ENCODE results near the gene F9.

F9 gene

DNA sequence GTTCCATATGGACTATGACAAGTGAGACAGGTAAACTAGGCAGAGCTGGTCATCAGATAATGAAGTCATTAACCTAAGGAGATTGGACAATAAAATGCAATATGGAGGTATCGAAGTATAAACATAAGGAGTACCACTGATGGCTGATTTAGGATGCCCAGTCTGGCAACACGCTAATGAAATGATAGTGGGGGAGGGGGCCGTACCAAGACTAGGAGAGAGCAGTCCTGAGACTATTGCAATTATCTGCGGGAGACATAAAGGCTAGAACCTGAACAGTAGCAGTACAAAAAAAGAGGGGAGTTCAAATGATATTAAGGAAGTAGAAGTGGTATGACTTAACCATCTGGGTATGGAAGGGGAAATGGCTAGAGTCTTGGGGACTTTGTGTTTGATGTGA is 2.3 kb downstream of the F9 start:
- TF ChIP-seq, protein P1, sequence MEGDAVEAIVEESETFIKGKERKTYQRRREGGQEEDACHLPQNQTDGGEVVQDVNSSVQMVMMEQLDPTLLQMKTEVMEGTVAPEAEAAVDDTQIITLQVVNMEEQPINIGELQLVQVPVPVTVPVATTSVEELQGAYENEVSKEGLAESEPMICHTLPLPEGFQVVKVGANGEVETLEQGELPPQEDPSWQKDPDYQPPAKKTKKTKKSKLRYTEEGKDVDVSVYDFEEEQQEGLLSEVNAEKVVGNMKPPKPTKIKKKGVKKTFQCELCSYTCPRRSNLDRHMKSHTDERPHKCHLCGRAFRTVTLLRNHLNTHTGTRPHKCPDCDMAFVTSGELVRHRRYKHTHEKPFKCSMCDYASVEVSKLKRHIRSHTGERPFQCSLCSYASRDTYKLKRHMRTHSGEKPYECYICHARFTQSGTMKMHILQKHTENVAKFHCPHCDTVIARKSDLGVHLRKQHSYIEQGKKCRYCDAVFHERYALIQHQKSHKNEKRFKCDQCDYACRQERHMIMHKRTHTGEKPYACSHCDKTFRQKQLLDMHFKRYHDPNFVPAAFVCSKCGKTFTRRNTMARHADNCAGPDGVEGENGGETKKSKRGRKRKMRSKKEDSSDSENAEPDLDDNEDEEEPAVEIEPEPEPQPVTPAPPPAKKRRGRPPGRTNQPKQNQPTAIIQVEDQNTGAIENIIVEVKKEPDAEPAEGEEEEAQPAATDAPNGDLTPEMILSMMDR (IDR thresholded peaks at IDR 0.05; ENCODE audit: extremely low read depth, missing control alignments): no peak
- no peak for DNase-seq (ENCODE audit: low spot score)

DNA sequence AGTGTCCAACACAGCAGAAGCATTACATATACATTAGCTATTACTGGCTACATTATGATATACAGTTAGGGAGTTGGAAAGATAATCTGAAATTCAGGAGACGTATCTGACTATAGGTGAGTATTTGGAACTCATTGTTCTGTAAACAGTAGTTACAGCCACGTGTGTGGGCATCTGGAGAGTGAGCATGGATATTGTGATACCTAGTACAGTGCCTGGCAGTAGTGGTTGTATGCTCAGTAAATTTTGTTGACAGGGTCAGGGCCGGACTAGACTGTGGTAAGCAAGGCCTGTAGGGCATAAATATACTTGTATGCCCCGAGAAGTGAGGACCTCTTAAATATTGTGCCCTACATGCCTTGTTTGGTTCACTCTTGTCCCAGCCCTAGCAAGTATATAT is 2.9 kb downstream of the F9 start:
- DNase-seq (ENCODE audit: low spot score): no peak
- TF ChIP-seq, protein P1 (IDR thresholded peaks at IDR 0.05; ENCODE audit: extremely low read depth, missing control alignments): no peak

DNA sequence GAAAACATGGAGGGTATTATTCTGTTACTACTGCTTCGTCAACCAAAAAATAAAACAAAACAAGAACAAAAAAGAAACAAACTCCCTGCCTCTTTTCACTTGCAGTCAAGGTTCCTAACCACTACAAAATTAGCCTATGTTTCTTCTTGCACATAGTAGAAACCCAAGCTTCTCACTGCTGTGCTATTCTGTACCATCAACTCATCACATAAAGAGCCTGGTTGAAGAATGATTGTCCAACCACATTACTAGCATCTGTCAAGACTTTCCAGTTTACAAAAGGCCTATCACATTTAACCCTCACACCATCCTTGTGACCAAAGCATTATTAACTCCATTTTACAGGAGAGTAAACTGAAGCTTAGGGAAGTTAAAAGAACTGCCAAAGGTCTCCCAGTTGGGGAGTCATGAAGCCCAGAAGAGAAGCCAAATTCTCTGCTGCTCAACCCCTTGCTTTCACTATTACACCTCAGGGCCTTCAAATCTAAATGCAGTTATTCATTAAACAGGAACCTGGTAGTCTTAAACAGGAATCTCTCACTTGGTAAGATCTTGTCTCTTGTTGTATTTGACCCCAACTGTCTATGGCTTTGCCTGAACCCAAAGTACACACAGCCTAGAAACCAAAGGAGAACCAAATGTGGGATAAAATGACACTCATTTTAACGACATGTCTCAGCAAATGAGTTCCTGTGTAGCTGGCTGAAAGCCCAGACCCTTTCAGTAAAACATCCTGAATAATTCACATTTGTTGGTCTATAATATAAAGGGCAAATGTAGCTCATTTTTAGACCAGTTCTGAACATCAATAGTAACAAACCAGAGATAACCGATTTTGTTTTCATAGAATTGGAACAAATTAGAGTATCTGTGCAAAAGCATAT is 8.6 kb downstream of the F9 start:
- TF ChIP-seq, protein P1 (IDR thresholded peaks at IDR 0.05; ENCODE audit: extremely low read depth, missing control alignments): no peak
- no peak for DNase-seq (ENCODE audit: low spot score)

DNA sequence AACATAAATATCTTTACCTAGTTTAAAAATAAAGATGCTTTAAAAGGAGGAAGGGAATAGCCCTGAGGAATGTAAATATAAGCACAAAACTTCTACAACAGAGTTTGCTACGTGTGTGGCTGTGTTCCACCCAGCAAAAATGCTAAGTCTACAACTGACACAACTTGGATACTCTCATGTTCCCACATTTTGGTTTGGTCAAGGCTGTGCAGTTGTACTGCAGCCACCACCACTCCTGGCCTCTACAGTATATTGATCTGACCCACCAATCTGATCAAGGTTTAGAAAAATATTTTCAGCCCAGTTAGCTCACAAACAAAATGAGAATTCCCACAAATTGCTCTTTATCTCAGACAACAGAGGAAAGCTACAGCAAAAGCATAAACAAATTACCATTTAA is 12.1 kb downstream of the F9 start:
- DNase-seq (ENCODE audit: low spot score): no peak
- TF ChIP-seq, protein P1 (IDR thresholded peaks at IDR 0.05; ENCODE audit: extremely low read depth, missing control alignments): no peak

DNA sequence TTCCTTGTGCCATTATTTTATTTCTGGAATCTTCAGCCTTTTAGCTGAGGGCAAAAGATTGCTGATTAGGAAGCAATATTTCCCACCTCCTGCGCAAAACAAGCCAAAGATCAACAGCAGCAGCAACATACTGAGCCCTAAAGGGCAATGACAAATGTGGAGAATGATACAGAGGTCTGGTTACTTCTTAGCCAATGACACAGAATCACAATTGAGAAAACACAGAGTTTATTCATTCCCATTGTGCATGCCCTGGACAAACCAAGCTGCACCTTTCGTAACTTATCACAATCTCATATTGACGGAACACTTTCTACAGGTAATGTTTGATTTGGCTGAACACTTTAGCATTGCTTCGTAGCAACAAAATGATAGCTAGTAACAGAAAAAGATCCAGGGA is 13.4 kb downstream of the F9 start:
- TF ChIP-seq, protein P1 (IDR thresholded peaks at IDR 0.05; ENCODE audit: extremely low read depth, missing control alignments): no peak
- DNase-seq (ENCODE audit: low spot score): no peak

DNA sequence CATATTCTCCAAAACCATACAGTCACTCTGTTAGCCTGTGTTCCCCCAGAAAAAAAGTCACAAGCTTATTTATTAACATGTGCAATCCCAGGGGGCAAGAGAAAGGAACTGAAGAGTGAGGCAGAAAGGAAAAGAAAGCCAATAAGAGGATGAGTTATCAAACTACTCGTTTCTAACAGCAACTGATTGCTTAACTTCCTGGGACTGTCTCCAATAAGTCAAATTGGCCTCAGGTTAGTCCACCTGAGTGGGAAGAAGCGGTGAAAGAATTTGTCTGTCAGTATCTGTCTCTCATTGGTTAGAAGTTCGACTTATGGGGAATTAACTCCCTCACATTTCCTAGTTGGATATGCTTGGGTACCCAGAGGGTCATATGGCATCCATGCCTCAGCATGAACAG is 14.1 kb downstream of the F9 start:
- TF ChIP-seq, protein P1 (IDR thresholded peaks at IDR 0.05; ENCODE audit: extremely low read depth, missing control alignments): no peak

DNA sequence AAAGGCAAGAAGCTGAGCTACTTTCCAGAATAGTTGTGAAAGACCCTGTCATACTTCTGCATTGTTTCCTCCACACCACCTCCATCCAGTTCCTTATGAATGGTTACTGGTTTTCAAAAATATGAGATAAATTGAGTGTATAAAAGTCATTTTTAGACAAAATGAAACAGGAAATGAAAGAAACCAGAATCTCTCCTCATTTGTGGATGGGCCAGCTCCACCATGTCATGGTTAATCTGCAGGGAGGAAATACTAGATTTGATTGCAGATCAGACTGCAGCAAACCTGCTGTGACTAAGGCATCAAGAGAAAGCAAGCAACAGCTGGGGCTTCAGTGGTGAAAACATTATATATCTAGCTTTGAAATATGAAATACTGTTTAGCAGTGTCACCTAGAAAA is 23.8 kb downstream of the F9 start:
- TF ChIP-seq, protein P1 (IDR thresholded peaks at IDR 0.05; ENCODE audit: extremely low read depth, missing control alignments): no peak
- no peak for DNase-seq (ENCODE audit: low spot score)

More for the DNA sequence above, 14.1 kb downstream of the F9 start:
- DNase-seq (ENCODE audit: low spot score): no peak

Data from GM20000 (cell line).